ENCODE measurements around the gene SHE.
"Not testable (repeated sequence)": the region's sequence is repeated elsewhere in the genome, so short reads cannot be mapped to it uniquely, and the experiment has no call there.

Gene SHE

GRCh38 chr1:154502066-154502743, at the start of gene SHE, which contains the start of gene TDRD10:
SHE (minus strand) TSS chr1:154502412; CDS start chr1:154502026, 386 bp downstream.
TDRD10 (plus strand) TSS chr1:154502219; CDS start chr1:154506904, 4,685 bp downstream.
- no peak for DNase-seq (ENCODE audit: low read depth)

- no peak for DNase-seq (ENCODE audit: low read depth)
These were observed 49.3 kb upstream of the SHE start for GRCh38 chr1:154551474-154551873.

DNA sequence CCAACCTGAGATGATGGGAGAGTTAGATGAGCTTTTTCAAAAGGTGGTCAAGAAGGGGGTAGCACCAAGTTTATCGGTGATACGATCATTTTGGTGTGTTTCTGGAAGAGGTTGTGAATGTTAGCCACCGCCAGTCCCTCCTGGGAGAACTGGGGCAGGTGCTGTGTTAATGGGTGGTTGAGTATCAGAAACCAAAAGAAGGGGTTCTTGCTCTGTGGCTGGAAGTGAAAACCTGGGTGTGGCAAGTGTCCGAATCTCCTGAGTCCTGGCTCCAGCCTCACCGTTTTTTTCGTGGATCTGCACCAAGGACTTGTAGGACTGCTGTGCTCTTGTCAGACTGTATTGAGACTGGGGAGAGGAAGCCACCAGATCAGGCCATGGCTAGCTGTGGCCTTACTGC, 48.4 kb upstream of the SHE start:
- no peak for DNase-seq (ENCODE audit: low read depth)

- no peak for DNase-seq (ENCODE audit: low read depth)
These were observed 47.9 kb upstream of the SHE start for GRCh38 chr1:154550070-154550469.

GRCh38 chr1:154549202-154549770, 47.1 kb upstream of the SHE start:
- DNase-seq (ENCODE audit: low read depth), result no peak

DNA sequence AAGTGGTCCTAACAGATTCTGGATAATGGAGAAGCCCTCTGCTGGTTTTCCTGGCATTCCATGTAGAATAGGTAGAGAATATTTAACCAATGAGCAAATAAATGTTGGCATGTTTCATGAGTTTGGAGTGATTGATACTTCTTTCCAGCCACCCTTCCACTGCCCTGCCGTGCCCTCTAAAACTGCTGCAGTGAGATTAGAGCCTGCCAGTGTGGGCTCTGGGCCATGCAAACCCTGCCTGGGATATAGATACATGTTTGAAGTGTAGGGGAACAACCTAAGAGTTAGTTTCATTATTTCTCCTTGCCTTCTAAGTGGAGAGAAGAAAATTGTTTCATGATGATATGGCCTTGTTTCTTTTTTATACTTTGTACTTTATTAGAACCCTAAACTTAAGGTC, 45.8 kb upstream of the SHE start:
- DNase-seq (ENCODE audit: low read depth), result no peak

DNA sequence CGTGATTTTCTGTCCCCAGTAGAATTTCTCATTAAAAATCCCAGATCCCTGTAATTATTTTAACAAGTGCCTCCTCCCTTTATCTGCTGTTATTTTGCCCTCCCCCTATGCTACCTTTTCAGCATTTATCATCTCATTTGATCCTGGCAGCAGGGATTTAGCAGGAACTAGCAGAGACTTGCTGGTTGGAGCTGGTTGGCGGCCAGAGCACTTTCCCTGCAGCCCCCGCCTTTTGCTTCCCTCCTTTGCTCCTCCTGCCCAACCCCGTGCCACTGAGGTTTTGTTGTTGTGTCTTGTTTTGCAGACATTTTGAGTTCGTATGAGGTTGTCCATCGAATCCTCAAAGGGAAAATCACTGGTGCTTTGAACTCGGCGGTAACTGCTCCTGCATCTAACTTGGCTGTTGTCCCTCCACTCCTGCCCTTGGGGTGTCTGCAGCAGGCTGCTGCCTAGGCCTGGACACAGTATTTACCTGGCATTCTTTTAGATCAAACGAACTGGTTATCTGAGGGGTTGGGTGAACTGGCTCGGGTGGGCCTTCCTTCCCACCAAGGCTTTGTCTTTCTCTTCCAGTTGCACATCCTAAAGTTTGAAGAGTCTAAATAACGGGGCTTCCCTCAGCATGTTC, 45.0 kb upstream of the SHE start:
- DNase-seq (ENCODE audit: low read depth), result no peak

DNA sequence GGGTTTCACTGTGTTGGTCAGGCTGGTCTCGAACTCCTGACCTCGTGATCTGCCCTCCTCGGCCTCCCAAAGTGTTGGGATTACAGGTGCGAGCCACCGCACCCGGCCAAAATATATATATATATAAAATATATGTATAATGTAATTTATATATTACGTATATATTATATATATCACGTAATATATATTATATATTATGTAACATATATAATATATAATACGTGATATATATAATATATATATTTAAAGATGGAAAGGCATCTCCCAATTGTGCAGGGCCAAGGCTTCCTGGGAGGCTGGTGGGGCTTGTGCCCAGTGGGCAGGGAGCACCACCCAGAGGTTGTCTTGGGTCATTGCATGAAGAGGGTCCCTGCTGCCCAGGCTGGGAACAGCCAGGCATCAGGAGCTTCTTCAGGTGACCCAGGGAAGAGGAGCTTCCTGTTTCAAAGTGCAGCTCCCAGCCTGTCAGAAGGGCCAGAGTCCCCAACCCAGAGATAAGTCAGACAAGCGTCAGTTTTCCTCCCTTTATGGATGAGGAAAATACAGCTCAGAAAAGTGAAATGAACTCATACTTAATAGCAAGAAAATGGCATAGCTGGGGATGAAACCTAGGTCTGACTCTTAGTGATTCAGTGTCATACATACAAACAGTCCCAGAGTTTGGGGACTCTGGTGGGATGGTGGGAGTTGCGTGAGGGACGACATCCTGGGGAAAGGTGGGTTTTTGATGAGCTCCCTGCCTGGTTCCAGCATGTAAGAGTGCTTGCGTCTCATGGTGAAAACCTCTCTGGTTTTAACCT, 44.3 kb upstream of the SHE start:
- DNase-seq (ENCODE audit: low read depth), result no peak

- DNase-seq (ENCODE audit: low read depth), result no peak
These were observed 39.0 kb upstream of the SHE start for GRCh38 chr1:154541231-154541630.

DNA sequence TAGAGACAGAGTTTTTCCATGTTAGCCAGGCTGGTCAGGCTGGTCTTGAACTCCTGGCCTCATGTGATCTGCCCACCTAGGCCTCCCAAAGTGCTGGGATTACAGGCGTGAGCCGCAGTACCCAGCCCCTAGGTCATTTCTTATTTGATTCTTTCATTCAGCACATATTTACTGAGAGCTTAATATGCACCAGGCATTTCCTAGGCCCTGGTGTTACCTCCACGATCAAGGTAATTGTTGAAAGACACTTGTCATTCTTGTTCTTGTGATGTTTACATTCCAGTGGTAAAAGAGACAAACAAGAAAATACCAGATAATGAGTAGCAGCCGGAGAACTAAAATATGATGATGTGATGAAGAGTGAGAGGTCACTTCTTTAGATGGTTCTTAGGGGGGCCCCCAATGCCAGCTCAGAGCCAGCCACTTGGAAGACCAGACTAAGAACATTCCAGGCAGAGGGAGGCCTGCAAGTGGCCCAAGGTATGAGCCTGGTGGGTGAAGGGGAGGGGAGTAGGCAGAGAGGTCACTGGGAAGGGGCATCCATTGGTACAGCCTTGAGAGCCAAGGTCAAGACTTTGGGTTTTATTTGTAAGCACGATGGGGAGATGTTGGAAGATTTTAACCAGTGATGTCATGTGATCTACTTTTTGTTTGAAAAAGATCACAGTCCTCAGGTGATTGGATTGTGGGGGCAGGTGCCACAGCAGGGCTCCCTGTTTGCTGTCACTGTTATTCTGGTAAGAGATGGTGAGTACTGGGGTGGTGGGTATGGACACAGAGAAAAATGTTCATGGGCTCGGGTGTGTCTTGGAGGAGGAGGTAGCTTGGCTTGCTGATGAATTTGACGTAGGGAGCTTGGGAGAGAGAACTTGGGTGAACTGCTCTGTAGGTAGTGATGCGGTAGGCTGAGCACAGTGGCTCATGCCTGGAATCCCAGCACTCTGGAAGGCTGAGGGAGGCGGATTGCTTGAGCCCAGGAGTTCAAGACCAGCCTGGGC, 37.6 kb upstream of the SHE start:
- no peak for DNase-seq (ENCODE audit: low read depth)

GRCh38 chr1:154536570-154536969, 34.4 kb upstream of the SHE start:
- no peak for DNase-seq (ENCODE audit: low read depth)

GRCh38 chr1:154533952-154534844, 32.0 kb upstream of the SHE start:
- DNase-seq (ENCODE audit: low read depth), result no peak

- DNase-seq (ENCODE audit: low read depth), result not testable (repeated sequence)
These were observed 29.7 kb upstream of the SHE start for GRCh38 chr1:154531950-154532349.

DNA sequence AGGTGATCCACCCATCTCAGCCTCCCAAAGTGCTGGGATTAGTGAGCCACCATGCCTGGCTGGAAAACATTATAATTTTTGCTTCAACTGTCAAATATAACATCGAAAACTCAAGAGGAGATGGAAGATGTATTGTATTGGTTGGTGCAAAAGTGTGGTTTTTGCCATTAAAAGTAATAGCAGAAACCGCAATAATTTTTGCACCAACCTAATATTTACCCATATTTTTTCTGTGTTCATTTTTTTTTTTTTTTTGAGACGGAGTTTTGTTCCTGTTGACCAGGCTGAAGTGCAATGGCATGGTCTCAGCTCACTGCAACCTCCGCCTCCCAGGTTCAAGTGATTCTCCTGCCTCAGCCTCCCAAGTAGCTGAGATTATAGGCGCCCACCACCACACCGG, 27.1 kb upstream of the SHE start:
- DNase-seq (ENCODE audit: low read depth), result no peak

GRCh38 chr1:154527192-154527591, 25.0 kb upstream of the SHE start:
- no peak for DNase-seq (ENCODE audit: low read depth)

- no peak for DNase-seq (ENCODE audit: low read depth)
These were observed 22.7 kb upstream of the SHE start for GRCh38 chr1:154524881-154525280.

GRCh38 chr1:154521695-154522094, 19.5 kb upstream of the SHE start:
- no peak for DNase-seq (ENCODE audit: low read depth)

DNA sequence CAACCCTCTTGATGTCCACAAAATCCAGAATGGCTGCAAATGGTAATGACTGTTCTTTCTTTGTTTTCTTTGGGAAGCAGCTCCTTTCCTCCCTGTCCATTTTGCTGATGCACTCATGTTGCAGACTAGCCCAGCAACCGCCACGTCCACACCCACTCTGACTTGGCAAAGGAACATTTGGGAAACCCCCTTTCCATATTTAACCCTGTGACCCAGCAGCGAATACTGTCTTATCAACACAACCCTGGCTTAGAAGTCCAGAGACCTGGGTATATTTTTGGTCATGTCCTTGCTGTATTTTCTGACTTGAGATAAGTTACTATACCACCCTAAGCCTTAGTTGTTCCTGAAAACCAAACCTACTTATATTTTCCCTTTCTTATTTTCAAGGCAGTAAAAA, 18.1 kb upstream of the SHE start:
- no peak for DNase-seq (ENCODE audit: low read depth)

DNA sequence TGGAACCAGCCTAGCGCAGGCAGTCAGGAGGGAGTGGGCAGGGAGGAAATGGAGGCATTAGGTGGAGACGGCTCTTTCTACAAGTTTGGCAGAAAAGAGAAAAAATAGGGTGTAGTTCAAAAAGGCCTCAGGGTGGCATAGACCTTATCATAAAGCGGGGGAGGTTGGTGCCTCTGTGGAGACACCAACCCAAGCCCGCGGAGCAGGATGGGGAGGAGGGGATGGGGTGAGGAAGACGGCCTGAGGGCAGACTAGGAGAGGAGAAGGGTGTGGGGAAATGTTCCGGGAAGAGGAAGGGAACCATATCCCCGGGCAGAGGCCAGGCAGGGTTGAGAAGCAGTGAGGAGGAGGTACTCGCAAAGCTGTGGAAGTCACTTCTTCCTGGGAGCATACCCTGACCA, 17.4 kb upstream of the SHE start:
- DNase-seq (ENCODE audit: low read depth), result no peak

DNA sequence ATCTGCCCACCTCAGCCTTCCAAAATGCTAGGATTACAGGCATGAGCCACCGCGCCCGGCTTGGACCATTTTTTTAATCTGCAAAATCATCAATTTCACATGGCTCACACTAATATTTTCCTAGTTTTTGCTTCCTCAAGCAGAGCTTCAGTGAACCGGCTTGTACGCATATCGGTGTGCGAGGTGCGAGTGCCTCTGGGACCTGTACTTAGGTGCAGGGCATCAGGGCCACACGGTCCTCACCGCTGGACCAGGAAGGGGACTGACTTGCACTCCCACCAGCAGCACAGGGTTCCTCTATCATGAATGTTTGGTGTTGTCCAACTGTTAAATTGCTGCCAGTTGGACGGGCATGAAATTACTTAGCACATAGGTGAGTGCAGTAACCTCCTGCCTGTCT, 15.4 kb upstream of the SHE start:
- no peak for DNase-seq (ENCODE audit: low read depth)

Measured in HS-5 (cell line).